CD8-positive, alpha-beta memory T cell (primary cell): ENCODE data around the gene ZMYND15. TPM values are rescaled to one million over a fixed set of nuclear protein-coding genes. Genes with fewer than 3 reads are reported as not detected.
"Not testable (repeated sequence)": the region's sequence is repeated elsewhere in the genome, so short reads cannot be mapped to it uniquely, and the experiment has no call there.

Experiments used
- CTCF ChIA-PET: fragments of 350-600 bp; sonication (Branson Sonifier 250); formaldehyde crosslinking; loops from one replicate; lab custom pipeline; 2021; ENCODE audit warnings: antibody characterized with exemption; lab: Charles Lee
- POLR2A ChIA-PET: fragments of 350-600 bp; sonication (Branson Sonifier 250); formaldehyde crosslinking; loops from one replicate; lab custom pipeline; 2021; ENCODE audit warnings: antibody characterized with exemption; lab: Charles Lee
- DNase-seq, 5 donors: peaks; one replicate each; pipeline versions ENCODE4 v3.0.0 to v3.0.0-alpha.2; 2020 to 2022; ENCODE audit warnings: mixed read lengths in 1 of 5
- H3K27ac ChIP-seq: one replicate; pipeline ENCODE4 v1.7.0; 2013; ENCODE audit warnings: low read depth, mild to moderate bottlenecking, low read length, moderate library complexity
- H3K27me3 ChIP-seq: 2 replicates; pipeline ENCODE4 v1.7.0; 2013; ENCODE audit warnings: low read length, mild to moderate bottlenecking; ENCODE audit not compliant: insufficient read depth, poor library complexity, severe bottlenecking
- H3K36me3 ChIP-seq: 2 replicates; pipeline ENCODE4 v1.7.0; 2013; ENCODE audit warnings: mild to moderate bottlenecking, low read length, moderate library complexity; ENCODE audit not compliant: insufficient read depth
- H3K4me1 ChIP-seq: 2 replicates; pipeline ENCODE4 v1.7.0; 2013; ENCODE audit warnings: mild to moderate bottlenecking, low read length, moderate library complexity; ENCODE audit not compliant: insufficient read depth
- H3K4me3 ChIP-seq: 2 replicates; pipeline ENCODE4 v1.7.0; 2013; ENCODE audit warnings: mild to moderate bottlenecking, low read length
- H3K9me3 ChIP-seq: 2 replicates; pipeline ENCODE4 v1.7.0; 2013; ENCODE audit warnings: mild to moderate bottlenecking, low read length
- H3K27ac Mint-ChIP-seq, 8 donors: one replicate each; pipeline ENCODE4 v1.8.0; 2020 to 2021; ENCODE audit warnings: mixed read lengths in 8 of 8, mild to moderate bottlenecking in 6 of 8, inconsistent platforms in 3 of 8, moderate library complexity in 3 of 8
- H3K27me3 Mint-ChIP-seq, 2 donors: one replicate each; pipeline ENCODE4 v1.8.0; 2020 to 2021; ENCODE audit warnings: mixed read lengths in 2 of 2, mild to moderate bottlenecking in 1 of 2, moderate library complexity in 1 of 2
- H3K36me3 Mint-ChIP-seq, 3 donors: one replicate each; pipeline ENCODE4 v1.8.0; 2020 to 2021; ENCODE audit warnings: mixed read lengths in 3 of 3, inconsistent platforms in 1 of 3, mild to moderate bottlenecking in 1 of 3
- H3K4me1 Mint-ChIP-seq, 3 donors: one replicate each; pipeline ENCODE4 v1.8.0; 2020 to 2021; ENCODE audit warnings: mixed read lengths in 3 of 3, inconsistent platforms in 1 of 3, mild to moderate bottlenecking in 1 of 3
- H3K4me3 Mint-ChIP-seq, 7 donors: one replicate each; pipeline ENCODE4 v1.8.0; 2020 to 2021; ENCODE audit warnings: mixed read lengths in 7 of 7, mild to moderate bottlenecking in 6 of 7, moderate library complexity in 4 of 7, inconsistent platforms in 2 of 7
- H3K9me3 Mint-ChIP-seq, 5 donors: one replicate each; pipeline ENCODE4 v1.8.0; 2020 to 2022; ENCODE audit warnings: mixed read lengths in 5 of 5, mild to moderate bottlenecking in 3 of 5, moderate library complexity in 2 of 5, inconsistent platforms in 1 of 5
- polyA plus RNA-seq: library from polyadenylated mRNA; unstranded; fragments of 300-500 nt; fragmentation: Illumina TruSeq; gene quantifications from one replicate; pipeline ENCODE4 v1.2.3, GENCODE V29; 2021
- total RNA-seq, 2 experiments: library from RNA; stranded (reverse); gene quantifications; one replicate each; pipeline ENCODE4 v1.2.3, GENCODE V29; 2021

Gene ZMYND15
- total and polyA plus RNA-seq, 3 experiments from 2014 or later: 0.09 TPM; not detected in 2

- ChIA-PET POLR2A (interaction anchor here (0.6 to 2.8 kb wide), 11 partner anchors 11 to 189 kb away, joined by 3 to 24 read pairs (median 4); partner anchors contain the start of genes GLTPD2, MED11 and PLD2), CTCF (interaction anchor here (0.8 to 5.2 kb wide), 21 partner anchors 10 to 260 kb away, joined by 3 to 52 read pairs (median 5); partner anchors contain the start of genes C17orf107, CXCL16, GLTPD2 and MED11)
- Mint-ChIP-seq H3K36me3 (peaks cover 2 to 27% (median 4%) of the 10 kb centered on the region in 3 donors), H3K9me3 (no peaks in the 10 kb centered on the region), H3K4me1 (peaks cover 50 to 60% (median 55%) of the 10 kb centered on the region in 3 donors), H3K4me3 (peak overlapping the region; percentile 78 to 99 (median 98)), H3K27ac (peak overlapping the region; percentile 68 to 98 (median 94)), H3K27me3 (peaks cover 0 to 2% of the 10 kb centered on the region in 2 donors)
- DNase-seq: peak in 4 of 5 donors; percentile 18 to 73 (median 54)
- Histone ChIP-seq H3K36me3 (peaks cover 2% of the 10 kb centered on the region), H3K27me3 (no peaks in the 10 kb centered on the region), H3K9me3 (no peaks in the 10 kb centered on the region), H3K27ac (peak overlapping the region; percentile 77), H3K4me3 (peak overlapping the region; percentile 86), H3K4me1 (peaks cover 48% of the 10 kb centered on the region)
These were observed 28.7 kb upstream of the ZMYND15 start for GRCh38 chr17:4710693-4711634.

- Histone ChIP-seq H3K27ac (peak overlapping the region; percentile 77), H3K4me1 (peaks cover 51% of the 10 kb centered on the region), H3K4me3 (peak overlapping the region; percentile 86), H3K36me3 (peaks cover 6% of the 10 kb centered on the region), H3K27me3 (no peaks in the 10 kb centered on the region), H3K9me3 (no peaks in the 10 kb centered on the region)
- DNase-seq: no peak
- CTCF ChIA-PET: interaction anchor here (1.2 to 5.2 kb wide), 5 partner anchors 20 to 198 kb away, joined by 3 to 52 read pairs (median 5); partner anchors contain the start of genes C17orf107, GLTPD2 and MED11
- Mint-ChIP-seq H3K27ac (peak overlapping the region; percentile 68 to 98 (median 94)), H3K27me3 (peaks cover 0 to 2% of the 10 kb centered on the region in 2 donors), H3K4me1 (peaks cover 47 to 62% (median 53%) of the 10 kb centered on the region in 3 donors), H3K4me3 (peak overlapping the region; percentile 78 to 99 (median 98)), H3K9me3 (no peaks in the 10 kb centered on the region), H3K36me3 (peaks cover 2 to 32% (median 4%) of the 10 kb centered on the region in 3 donors)
- POLR2A ChIA-PET: interaction anchor here (0.6 to 2.8 kb wide), 4 partner anchors 20 to 318 kb away, joined by 3 to 24 read pairs (median 10); partner anchors contain the start of genes GLTPD2 and MED11
These were observed 27.9 kb upstream of the ZMYND15 start for GRCh38 chr17:4711661-4712181.

- Mint-ChIP-seq H3K9me3 (no peaks in the 10 kb centered on the region), H3K4me3 (peak overlapping the region; percentile 78 to 99 (median 98)), H3K27me3 (peaks cover 0 to 2% of the 10 kb centered on the region in 2 donors), H3K27ac (peak overlapping the region; percentile 68 to 98 (median 94)), H3K4me1 (peaks cover 49 to 70% (median 57%) of the 10 kb centered on the region in 3 donors), H3K36me3 (peaks cover 4 to 40% (median 4%) of the 10 kb centered on the region in 3 donors)
- POLR2A ChIA-PET: interaction anchor here (2.8 kb wide), 1 partner anchor 77 kb away, joined by 24 read pairs; the partner anchor contains the start of gene GLTPD2
- Histone ChIP-seq H3K27me3 (no peaks in the 10 kb centered on the region), H3K27ac (no peak overlapping the region), H3K9me3 (no peaks in the 10 kb centered on the region), H3K4me1 (peaks cover 51% of the 10 kb centered on the region), H3K36me3 (peaks cover 14% of the 10 kb centered on the region), H3K4me3 (peak overlapping the region; percentile 86)
- no peak for DNase-seq
- CTCF ChIA-PET: interaction anchor here (1.6 kb wide), 1 partner anchor 19 kb away, joined by 4 read pairs; the partner anchor contains the start of gene MED11
These were observed 27.1 kb upstream of the ZMYND15 start for GRCh38 chr17:4712526-4712925.

GRCh38 chr17:4714340-4715062 is 25.1 kb upstream of the ZMYND15 start:
- ChIA-PET POLR2A (interaction anchor here (0.6 to 1.5 kb wide), 3 partner anchors 31 to 121 kb away, joined by 4 to 6 read pairs (median 4); no protein-coding TSS in a partner anchor), CTCF (interaction anchor here (1.0 to 3.8 kb wide), 3 partner anchors 71 to 189 kb away, joined by 3 to 16 read pairs (median 4); partner anchors contain the start of genes CHRNE and VMO1)
- peak overlapping the region; percentile 79 to 96 (median 84) for H3K4me3 Mint-ChIP-seq
- H3K4me1 Mint-ChIP-seq: peaks cover 44 to 75% (median 48%) of the 10 kb centered on the region in 3 donors
- Histone ChIP-seq H3K36me3 (peaks cover 33% of the 10 kb centered on the region), H3K4me1 (peaks cover 51% of the 10 kb centered on the region), H3K4me3 (peak overlapping the region; percentile 48), H3K27ac (peak overlapping the region; percentile 39)
- not testable (repeated sequence) for H3K9me3 ChIP-seq, H3K27me3 ChIP-seq, H3K27me3 Mint-ChIP-seq, DNase-seq, H3K9me3 Mint-ChIP-seq
- H3K27ac Mint-ChIP-seq: peak overlapping the region; percentile 92 to 99 (median 96)
- peaks cover 4 to 60% (median 8%) of the 10 kb centered on the region in 3 donors for H3K36me3 Mint-ChIP-seq

GRCh38 chr17:4715063-4715744 is 24.4 kb upstream of the ZMYND15 start:
- peak overlapping the region; percentile 91 to 99 (median 96) for H3K27ac Mint-ChIP-seq
- peak overlapping the region; percentile 78 to 96 (median 84) for H3K4me3 Mint-ChIP-seq
- Histone ChIP-seq H3K27me3 (no peaks in the 10 kb centered on the region), H3K9me3 (no peaks in the 10 kb centered on the region), H3K4me1 (peaks cover 47% of the 10 kb centered on the region), H3K36me3 (peaks cover 40% of the 10 kb centered on the region), H3K27ac (peak overlapping the region; percentile 39), H3K4me3 (peak overlapping the region; percentile 48)
- POLR2A ChIA-PET: interaction anchor here (0.6 to 1.5 kb wide), 4 partner anchors 16 to 120 kb away, joined by 3 to 6 read pairs (median 4); partner anchors contain the start of gene MED11
- H3K9me3 Mint-ChIP-seq: no peaks in the 10 kb centered on the region
- CTCF ChIA-PET: interaction anchor here (1.5 to 3.8 kb wide), 2 partner anchors 71 to 75 kb away, joined by 4 to 16 read pairs; partner anchors contain the start of gene VMO1
- DNase-seq: peak; percentile 39 to 78 (median 69)
- peaks cover 4 to 67% (median 8%) of the 10 kb centered on the region in 3 donors for H3K36me3 Mint-ChIP-seq
- peaks cover 0 to 2% of the 10 kb centered on the region in 2 donors for H3K27me3 Mint-ChIP-seq
- peaks cover 40 to 73% (median 44%) of the 10 kb centered on the region in 3 donors for H3K4me1 Mint-ChIP-seq

- DNase-seq: no peak
- no peaks in the 10 kb centered on the region for H3K9me3 ChIP-seq
- ChIA-PET POLR2A (interaction anchor here (0.6 to 1.1 kb wide), 2 partner anchors 15 to 178 kb away, joined by 3 read pairs; partner anchors contain the start of gene MED11), CTCF (interaction anchor here (3.8 kb wide), 1 partner anchor 74 kb away, joined by 16 read pairs; no protein-coding TSS in a partner anchor)
- H3K27ac ChIP-seq: peak overlapping the region; percentile 39
- H3K4me1 ChIP-seq: peaks cover 47% of the 10 kb centered on the region
- H3K27me3 Mint-ChIP-seq: peaks cover 0 to 2% of the 10 kb centered on the region in 2 donors
- H3K27me3 ChIP-seq: no peaks in the 10 kb centered on the region
- H3K4me1 Mint-ChIP-seq: peaks cover 40 to 80% (median 44%) of the 10 kb centered on the region in 3 donors
- H3K4me3 Mint-ChIP-seq: peak overlapping the region in 5 of 7 donors; percentile 36 to 89 (median 83)
- H3K4me3 ChIP-seq: peak overlapping the region; percentile 48
- peaks cover 40% of the 10 kb centered on the region for H3K36me3 ChIP-seq
- H3K36me3 Mint-ChIP-seq: peaks cover 8 to 71% (median 10%) of the 10 kb centered on the region in 3 donors
- H3K9me3 Mint-ChIP-seq: no peaks in the 10 kb centered on the region
- H3K27ac Mint-ChIP-seq: peak overlapping the region; percentile 91 to 99 (median 96)
These were observed 23.6 kb upstream of the ZMYND15 start for GRCh38 chr17:4716081-4716480.
